ENCODE results near the gene CD248. TPM values are rescaled to one million over a fixed set of nuclear protein-coding genes. Genes with fewer than 3 reads are reported as not detected.
A peak's percentile ranks its signal among the peaks of the same experiment; 100 is the strongest.
"Not testable (repeated sequence)": the region's sequence is repeated elsewhere in the genome, so short reads cannot be mapped to it uniquely, and the experiment has no call there.

Gene CD248
- total RNA-seq, 2 experiments from 2014 or later: 3.3 to 3.4 TPM

DNA sequence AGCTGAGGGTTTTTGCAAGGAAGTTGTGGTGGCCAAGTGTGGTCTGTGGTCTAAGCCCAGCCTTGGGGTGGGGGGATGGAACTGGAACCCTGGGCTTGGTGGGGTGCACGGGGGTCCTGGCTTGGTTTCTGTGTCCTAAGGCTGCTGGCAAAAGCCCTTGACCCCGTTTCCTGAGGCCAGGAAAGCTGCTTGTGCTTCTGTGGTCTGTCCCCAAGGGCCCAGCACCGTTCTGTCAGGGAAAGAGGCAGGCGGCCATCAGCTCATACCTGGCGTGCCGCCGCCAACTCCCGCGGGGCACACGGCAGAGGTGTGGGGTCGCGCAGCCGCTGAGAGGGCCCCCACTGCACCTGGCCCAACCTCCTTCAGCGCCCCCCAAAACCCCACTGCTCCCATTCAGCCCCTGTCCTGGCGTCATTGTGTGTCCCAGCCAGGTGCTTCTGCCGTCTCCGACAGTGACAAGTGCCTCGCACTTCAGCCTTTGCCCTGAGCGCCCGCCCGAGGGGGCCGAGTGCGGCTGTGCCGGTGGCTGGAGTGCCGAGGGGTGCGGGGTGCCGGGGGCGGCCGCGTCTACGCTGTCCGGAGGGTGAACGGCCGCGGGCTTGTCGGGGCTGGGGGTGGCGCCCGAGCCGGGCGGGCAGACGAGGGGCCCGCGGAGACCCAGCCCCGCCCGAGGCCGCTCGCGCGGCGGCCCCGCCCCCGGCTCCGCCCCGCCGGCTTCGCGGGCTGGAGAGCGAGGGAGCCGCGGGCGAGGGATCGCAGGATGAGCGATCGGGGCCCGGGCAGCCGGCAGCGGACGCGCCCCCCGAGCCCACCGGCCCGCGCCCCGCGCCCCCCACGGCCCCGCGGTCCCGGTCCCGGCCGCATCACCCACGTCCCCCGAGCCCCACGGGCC is 39.1 kb downstream of the CD248 start, which contains the start of gene CNIH2:
Gene CNIH2, plus strand, starts transcription at position 705 of the 892 bp plus-strand sequence. CDS start 282 bp downstream, outside the sequence.
- peaks cover 38% of the 10 kb centered on the region for H3K36me3 ChIP-seq (ENCODE audit: insufficient read depth, low read length)
- POLR2A ChIA-PET: interaction anchor here (6.5 kb wide), 1 partner anchor 9 kb away, joined by 34 read pairs; the partner anchor contains the start of gene RAB1B
- DNase-seq (peak in 10 of 14 experiments; percentile 30 to 79 (median 56)), ATAC-seq (ENCODE audit: poor library complexity) (peak; percentile 45)
- CTCF ChIA-PET: interaction anchor here (1.0 to 1.2 kb wide), 2 partner anchors 11 to 55 kb away, joined by 3 to 6 read pairs; partner anchors contain the start of gene YIF1A
- H3K27ac ChIP-seq (ENCODE audit: low read depth in 1 of 2, low read length in 2 of 2): peak within 1 kb of the TSS in 1 of 2 donors; percentile 41
- no peaks in the 10 kb centered on the region for H3K27me3 ChIP-seq (ENCODE audit: control insufficient read depth in 1 of 2, insufficient read depth in 2 of 2, low read length in 2 of 2)
- Mint-ChIP-seq H3K36me3 (ENCODE audit: low read depth) (peaks cover 50% of the 10 kb centered on the region), H3K9me3 (no peaks in the 10 kb centered on the region), H3K4me3 (peak within 1 kb of the TSS; percentile 79), H3K27me3 (no peaks in the 10 kb centered on the region), H3K27ac (peak within 1 kb of the TSS; percentile 58), H3K4me1 (ENCODE audit: low read depth) (peaks cover 43% of the 10 kb centered on the region)
- TF ChIP-seq, protein P1, sequence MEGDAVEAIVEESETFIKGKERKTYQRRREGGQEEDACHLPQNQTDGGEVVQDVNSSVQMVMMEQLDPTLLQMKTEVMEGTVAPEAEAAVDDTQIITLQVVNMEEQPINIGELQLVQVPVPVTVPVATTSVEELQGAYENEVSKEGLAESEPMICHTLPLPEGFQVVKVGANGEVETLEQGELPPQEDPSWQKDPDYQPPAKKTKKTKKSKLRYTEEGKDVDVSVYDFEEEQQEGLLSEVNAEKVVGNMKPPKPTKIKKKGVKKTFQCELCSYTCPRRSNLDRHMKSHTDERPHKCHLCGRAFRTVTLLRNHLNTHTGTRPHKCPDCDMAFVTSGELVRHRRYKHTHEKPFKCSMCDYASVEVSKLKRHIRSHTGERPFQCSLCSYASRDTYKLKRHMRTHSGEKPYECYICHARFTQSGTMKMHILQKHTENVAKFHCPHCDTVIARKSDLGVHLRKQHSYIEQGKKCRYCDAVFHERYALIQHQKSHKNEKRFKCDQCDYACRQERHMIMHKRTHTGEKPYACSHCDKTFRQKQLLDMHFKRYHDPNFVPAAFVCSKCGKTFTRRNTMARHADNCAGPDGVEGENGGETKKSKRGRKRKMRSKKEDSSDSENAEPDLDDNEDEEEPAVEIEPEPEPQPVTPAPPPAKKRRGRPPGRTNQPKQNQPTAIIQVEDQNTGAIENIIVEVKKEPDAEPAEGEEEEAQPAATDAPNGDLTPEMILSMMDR (IDR thresholded peaks at IDR 0.05): no peak
- H3K4me3 ChIP-seq (ENCODE audit: low read length): peak within 1 kb of the TSS; percentile 34
- no peaks in the 10 kb centered on the region for H3K9me3 ChIP-seq (ENCODE audit: control insufficient read depth in 1 of 2, insufficient read depth in 1 of 2, low read length in 2 of 2)
- intact Hi-C loops (cut with DNase I, micrococcal nuclease): no loop called here
- H3K4me1 ChIP-seq (ENCODE audit: insufficient read depth, low read length): peaks cover 45% of the 10 kb centered on the region

- peaks cover 37% of the 10 kb centered on the region for H3K4me1 Mint-ChIP-seq (ENCODE audit: low read depth)
- DNase-seq; H3K27ac Mint-ChIP-seq; intact Hi-C loops (cut with DNase I, micrococcal nuclease); H3K27me3 ChIP-seq (ENCODE audit: control insufficient read depth in 1 of 2, insufficient read depth in 2 of 2, low read length in 2 of 2); H3K4me3 ChIP-seq (ENCODE audit: low read length); ATAC-seq (ENCODE audit: poor library complexity); H3K27ac ChIP-seq (ENCODE audit: low read depth in 1 of 2, low read length in 2 of 2); H3K27me3 Mint-ChIP-seq; H3K9me3 Mint-ChIP-seq; H3K9me3 ChIP-seq (ENCODE audit: control insufficient read depth in 1 of 2, insufficient read depth in 1 of 2, low read length in 2 of 2): not testable (repeated sequence)
- POLR2A ChIA-PET: interaction anchor here (6.5 kb wide), 1 partner anchor 8 kb away, joined by 34 read pairs; the partner anchor contains the start of gene RAB1B
- Histone ChIP-seq H3K4me1 (ENCODE audit: insufficient read depth, low read length) (peaks cover 45% of the 10 kb centered on the region), H3K36me3 (ENCODE audit: insufficient read depth, low read length) (peaks cover 44% of the 10 kb centered on the region)
- CTCF ChIA-PET: interaction anchor here (1.0 kb wide), 1 partner anchor 54 kb away, joined by 6 read pairs; no protein-coding TSS in a partner anchor
- H3K36me3 Mint-ChIP-seq (ENCODE audit: low read depth): peaks cover 51% of the 10 kb centered on the region
- H3K4me3 Mint-ChIP-seq: peak overlapping the region; percentile 42
Measured at GRCh38 chr11:66277064-66277463, 39.8 kb downstream of the CD248 start.

- H3K4me1 ChIP-seq (ENCODE audit: insufficient read depth, low read length): peaks cover 45% of the 10 kb centered on the region
- intact Hi-C loops (cut with DNase I, micrococcal nuclease); H3K9me3 ChIP-seq (ENCODE audit: control insufficient read depth in 1 of 2, insufficient read depth in 1 of 2, low read length in 2 of 2); H3K27me3 ChIP-seq (ENCODE audit: control insufficient read depth in 1 of 2, insufficient read depth in 2 of 2, low read length in 2 of 2); DNase-seq; H3K27me3 Mint-ChIP-seq; H3K27ac ChIP-seq (ENCODE audit: low read depth in 1 of 2, low read length in 2 of 2); POLR2A ChIA-PET; CTCF ChIA-PET; H3K4me3 ChIP-seq (ENCODE audit: low read length); H3K27ac Mint-ChIP-seq; ATAC-seq (ENCODE audit: poor library complexity); H3K9me3 Mint-ChIP-seq: not testable (repeated sequence)
- Mint-ChIP-seq H3K4me1 (ENCODE audit: low read depth) (peaks cover 32% of the 10 kb centered on the region), H3K4me3 (peak overlapping the region; percentile 42), H3K36me3 (ENCODE audit: low read depth) (peaks cover 56% of the 10 kb centered on the region)
- peaks cover 49% of the 10 kb centered on the region for H3K36me3 ChIP-seq (ENCODE audit: insufficient read depth, low read length)
Measured at GRCh38 chr11:66276619-66277018, 40.2 kb downstream of the CD248 start.

DNA sequence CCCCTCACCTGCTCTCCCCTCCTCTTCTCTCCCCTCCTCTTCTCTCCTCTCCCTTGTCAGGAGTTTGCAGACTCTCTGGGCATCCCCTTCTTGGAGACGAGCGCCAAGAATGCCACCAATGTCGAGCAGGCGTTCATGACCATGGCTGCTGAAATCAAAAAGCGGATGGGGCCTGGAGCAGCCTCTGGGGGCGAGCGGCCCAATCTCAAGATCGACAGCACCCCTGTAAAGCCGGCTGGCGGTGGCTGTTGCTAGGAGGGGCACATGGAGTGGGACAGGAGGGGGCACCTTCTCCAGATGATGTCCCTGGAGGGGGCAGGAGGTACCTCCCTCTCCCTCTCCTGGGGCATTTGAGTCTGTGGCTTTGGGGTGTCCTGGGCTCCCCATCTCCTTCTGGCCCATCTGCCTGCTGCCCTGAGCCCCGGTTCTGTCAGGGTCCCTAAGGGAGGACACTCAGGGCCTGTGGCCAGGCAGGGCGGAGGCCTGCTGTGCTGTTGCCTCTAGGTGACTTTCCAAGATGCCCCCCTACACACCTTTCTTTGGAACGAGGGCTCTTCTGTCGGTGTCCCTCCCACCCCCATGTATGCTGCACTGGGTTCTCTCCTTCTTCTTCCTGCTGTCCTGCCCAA is 40.7 kb downstream of the CD248 start:
- DNase-seq: no peak
- TF ChIP-seq, protein P1 (IDR thresholded peaks at IDR 0.05): no peak
- no peak overlapping the region for H3K4me3 ChIP-seq (ENCODE audit: low read length)
- peaks cover 44% of the 10 kb centered on the region for H3K4me1 ChIP-seq (ENCODE audit: insufficient read depth, low read length)
- H3K27ac ChIP-seq (ENCODE audit: low read depth in 1 of 2, low read length in 2 of 2): no peak overlapping the region
- ATAC-seq (ENCODE audit: poor library complexity): no peak
- no peaks in the 10 kb centered on the region for H3K27me3 Mint-ChIP-seq
- H3K36me3 Mint-ChIP-seq (ENCODE audit: low read depth): peaks cover 58% of the 10 kb centered on the region
- H3K36me3 ChIP-seq (ENCODE audit: insufficient read depth, low read length): peaks cover 49% of the 10 kb centered on the region
- H3K4me1 Mint-ChIP-seq (ENCODE audit: low read depth): peaks cover 27% of the 10 kb centered on the region
- intact Hi-C loops (cut with DNase I, micrococcal nuclease): no loop called here
- no peaks in the 10 kb centered on the region for H3K9me3 ChIP-seq (ENCODE audit: control insufficient read depth in 1 of 2, insufficient read depth in 1 of 2, low read length in 2 of 2)
- H3K4me3 Mint-ChIP-seq: no peak overlapping the region
- CTCF ChIA-PET: no interaction called here
- H3K27ac Mint-ChIP-seq: no peak overlapping the region
- H3K27me3 ChIP-seq (ENCODE audit: control insufficient read depth in 1 of 2, insufficient read depth in 2 of 2, low read length in 2 of 2): no peaks in the 10 kb centered on the region
- no peaks in the 10 kb centered on the region for H3K9me3 Mint-ChIP-seq
- POLR2A ChIA-PET: no interaction called here

Data from CD4-positive, alpha-beta T cell (primary cell).